Heart left ventricle (tissue), 16 donors: Measurements from ENCODE around the gene PARD3. TPM values are rescaled to one million over a fixed set of nuclear protein-coding genes. Genes with fewer than 3 reads are reported as not detected.
A peak's percentile ranks its signal among the peaks of the same experiment; 100 is the strongest.

Experiments
- ATAC-seq, 4 donors: fragments of 200-7000 bp; cut with Tn5 transposase; one replicate each; pipeline ENCODE4 v1.9.1; 2020 to 2022; ENCODE audit warnings: moderate library complexity in 4 of 4, mild to moderate bottlenecking in 3 of 4, moderate number of reproducible peaks in 1 of 4
- DNase-seq, 5 donors: peaks; one replicate each; pipeline ENCODE4 v3.0.0-alpha.2; 2020
- H3K27ac ChIP-seq, 12 donors: fragments of 200-600 bp; sonication (generic) in 4 of 12; one replicate each; pipeline versions ENCODE4 v1.5.0 to v1.8.0; 2016 to 2022; ENCODE audit warnings: mild to moderate bottlenecking in 2 of 12
- H3K27me3 ChIP-seq, 9 donors: fragments of 200-600 bp; sonication (generic) in 2 of 9; one replicate each; pipeline versions ENCODE4 v1.5.1 to v1.8.0; 2016 to 2022; ENCODE audit warnings: mild to moderate bottlenecking in 3 of 9
- H3K36me3 ChIP-seq, 9 donors: fragments of 200-600 bp; sonication (generic) in 2 of 9; one replicate each; pipeline versions ENCODE4 v1.5.0 to v1.8.0; 2018 to 2022; ENCODE audit warnings: mild to moderate bottlenecking in 2 of 9
- H3K4me1 ChIP-seq, 12 donors: fragments of 200-600 bp; sonication (generic) in 4 of 12; one replicate each; pipeline versions ENCODE4 v1.5.0 to v1.8.0; 2016 to 2022; ENCODE audit warnings: mild to moderate bottlenecking in 3 of 12
- H3K4me3 ChIP-seq, 12 donors: fragments of 200-600 bp; sonication (generic) in 4 of 12; one replicate each; pipeline versions ENCODE4 v1.5.0 to v1.8.0; 2017 to 2022; ENCODE audit warnings: mild to moderate bottlenecking in 9 of 12, moderate library complexity in 4 of 12
- H3K9me3 ChIP-seq, 12 donors: fragments of 200-600 bp; sonication (generic) in 4 of 12; one replicate each; pipeline versions ENCODE4 v1.5.0 to v1.8.0; 2016 to 2022; ENCODE audit warnings: mild to moderate bottlenecking in 1 of 12
- CTCF ChIP-seq, 12 donors: fragments of 200-600 bp; sonication (generic) in 4 of 12; IDR thresholded peaks; one replicate each; pipeline versions ENCODE4 v1.5.0 to v1.8.0; 2018 to 2022; ENCODE audit warnings: antibody characterized with exemption in 12 of 12, mild to moderate bottlenecking in 5 of 12
- POLR2A ChIP-seq, 2 donors: fragments of 450-650 bp; IDR thresholded peaks; one replicate each; pipeline ENCODE4 v1.6.1; 2017; ENCODE audit warnings: antibody characterized with exemption in 2 of 2, mild to moderate bottlenecking in 2 of 2, moderate library complexity in 2 of 2
- WGBS, 4 donors: extraction: QIAGEN DNeasy Blood & Tissue Kit in 2 of 4; methylation state at CpG; one replicate each; pipeline versions ENCODE4 v1.1.5 to v1.1.7; 2013 to 2018; 5-methylcytosine and 5-hydroxymethylcytosine counted together
- intact Hi-C, 10 donors: fragments of 100-400 bp; cut with DNase I; formaldehyde crosslinking; loops; one replicate each; pipeline versions ENCODE4 v1.11.1 to v1.14.2; 2022
- polyA plus RNA-seq, 2 donors: library from polyadenylated mRNA; stranded (reverse); fragments of 200-250 nt; gene quantifications; one replicate each; pipeline ENCODE4 v1.2.3, GENCODE V29; 2013
- total RNA-seq, 9 donors: library from RNA; depleted of rRNA in 2 of 9; stranded (reverse); fragments of >200 nt in 2 of 9; fragmentation: NEBNext Ultra II Directional in 3 of 9; extraction: Animal tissue kit (Norgen Biotek cat#: 25700) in 3 of 9; gene quantifications; one replicate each; pipeline versions ENCODE4 v1.1.0 to v1.2.4, GENCODE V29; 2016 to 2023
- donor health status: ischemic (EF 13 %, LVEDD 7.1; RV severe dilation, severe dysfunction).
- donor health status: healthy with polysubstance abuse.
- donor health status: DM: no; HTN: yes; CAD: no.
- donor health status: DM: no; HTN: no; CAD: no.
- donor health status: ischemic (EF 25% LVEDD 6.9; RV normal size, moderate dysfunction).
- donor health status: ischemic (EF 25% LVEDD 5.7; RV mildly dilated, moderate dysfunction).
- donor health status: healthy.
- donor health status: DM: yes; HTN: yes; CAD: no.
- donor health status: ischemic (EF 35%, LVEDD 5.7; RV mildly dilated, moderate dysfunction).
- donor health status: nonischemic (EF 11% LVEDD 7.7; RV severe dilation, severe dysfunction).
- donor health status: DM: yes; HTN: yes; CAD: no.
- donor health status: PGD.
- donor health status: ischemic (EF 29% LVEDD 5.4; RV normal size, mild dysfunction).
- donor health status: nonischemic (EF 23%, LVEDD 6.1; RV moderate dilation, normal function).

PARD3 gene
- total and polyA plus RNA-seq, 11 donors: 24.8 to 69.7 (median 33.1) TPM

- ATAC-seq: no peak
- peaks cover 0 to 4% (median 0%) of the 10 kb centered on the region in 12 donors for H3K4me1 ChIP-seq
Measured at GRCh38 chr10:34514290-34514689, 300.8 kb downstream of the PARD3 start.

GRCh38 chr10:34513636-34514035 lies 301.5 kb downstream of the PARD3 start:
- no peaks in the 10 kb centered on the region for H3K9me3 ChIP-seq
- H3K27me3 ChIP-seq: no peaks in the 10 kb centered on the region
- peaks cover 0 to 4% (median 0%) of the 10 kb centered on the region in 12 donors for H3K4me1 ChIP-seq
- intact Hi-C loops: no loop called here
- H3K36me3 ChIP-seq: peaks cover 0 to 5% (median 0%) of the 10 kb centered on the region in 9 donors
- DNase-seq (no peak), ATAC-seq (peak in 2 of 4 donors; percentile 39 to 51)
- no peak for TF ChIP-seq POLR2A (IDR thresholded peaks at IDR 0.05)
- no peak for TF ChIP-seq CTCF (IDR thresholded peaks at IDR 0.05)
- H3K27ac ChIP-seq: no peak overlapping the region
- 62 to 83% (median 76%) methylated on average over 2 of the region's 2 CpGs for WGBS, 4 donors
- no peak overlapping the region for H3K4me3 ChIP-seq

More at GRCh38 chr10:34514290-34514689, 300.8 kb downstream of the PARD3 start:
- TF ChIP-seq POLR2A (IDR thresholded peaks at IDR 0.05) (no peak), CTCF (IDR thresholded peaks at IDR 0.05) (no peak)
- H3K27me3 ChIP-seq: no peaks in the 10 kb centered on the region
- DNase-seq: no peak
- no peaks in the 10 kb centered on the region for H3K9me3 ChIP-seq
- H3K4me3 ChIP-seq: no peak overlapping the region
- H3K36me3 ChIP-seq: peaks cover 0 to 5% (median 0%) of the 10 kb centered on the region in 9 donors
- intact Hi-C loops: no loop called here
- H3K27ac ChIP-seq: no peak overlapping the region
- WGBS, 4 donors: 93 to 98% (median 95%) methylated on average over 4 of the region's 4 CpGs

DNA sequence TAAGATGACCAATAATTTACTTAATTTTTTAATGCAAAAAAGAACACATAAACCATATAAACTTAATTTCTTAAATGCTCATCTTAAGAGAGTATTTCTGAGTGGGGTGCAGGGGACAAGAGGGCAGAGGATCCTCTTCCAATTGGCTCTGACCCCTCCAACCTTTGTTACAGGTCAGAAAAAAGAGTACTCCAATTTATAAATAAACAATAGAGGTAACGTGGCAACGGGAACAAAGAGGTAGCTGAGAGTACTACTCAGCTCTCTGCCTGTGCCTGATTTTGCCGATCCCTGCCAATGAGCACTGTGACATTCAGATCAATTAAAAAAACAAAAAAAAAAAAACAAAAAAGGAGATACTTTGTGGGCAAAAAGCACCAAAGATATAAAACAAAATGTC lies 307.9 kb downstream of the PARD3 start:
- Histone ChIP-seq H3K36me3 (no peaks in the 10 kb centered on the region), H3K9me3 (no peaks in the 10 kb centered on the region), H3K4me1 (peaks cover 0 to 22% (median 4%) of the 10 kb centered on the region in 12 donors), H3K27me3 (no peaks in the 10 kb centered on the region), H3K27ac (no peak overlapping the region), H3K4me3 (no peak overlapping the region)
- DNase-seq (no peak), ATAC-seq (peak in 3 of 4 donors; percentile 59 to 78 (median 65))
- TF ChIP-seq POLR2A (IDR thresholded peaks at IDR 0.05) (no peak), CTCF (IDR thresholded peaks at IDR 0.05) (no peak)
- 45 to 59% (median 49%) methylated on average over 3 of the region's 3 CpGs for WGBS, 4 donors
- intact Hi-C loops: no loop called here

- no peaks in the 10 kb centered on the region for H3K27me3 ChIP-seq
- TF ChIP-seq POLR2A (IDR thresholded peaks at IDR 0.05) (no peak), CTCF (IDR thresholded peaks at IDR 0.05) (no peak)
- DNase-seq: no peak
- H3K27ac ChIP-seq: no peak overlapping the region
- intact Hi-C loops: no loop called here
- no peaks in the 10 kb centered on the region for H3K36me3 ChIP-seq
- peaks cover 0 to 22% (median 4%) of the 10 kb centered on the region in 12 donors for H3K4me1 ChIP-seq
- peak in 2 of 4 donors; percentile 11 to 21 for ATAC-seq
- H3K4me3 ChIP-seq: no peak overlapping the region
- whole genome bisulfite sequencing, 4 donors: 88 to 95% (median 90%) methylated on average over 5 of the region's 5 CpGs
- H3K9me3 ChIP-seq: no peaks in the 10 kb centered on the region
Measured at GRCh38 chr10:34506786-34507185, 308.3 kb downstream of the PARD3 start.
